Activated gamma-delta T cell (primary cell): Measurements from ENCODE around the gene HIRA.

Source experiments
- DNase-seq: peaks from one replicate; lab custom pipeline; 2025; lab: John Stamatoyannopoulos, UW

HIRA gene

DNA sequence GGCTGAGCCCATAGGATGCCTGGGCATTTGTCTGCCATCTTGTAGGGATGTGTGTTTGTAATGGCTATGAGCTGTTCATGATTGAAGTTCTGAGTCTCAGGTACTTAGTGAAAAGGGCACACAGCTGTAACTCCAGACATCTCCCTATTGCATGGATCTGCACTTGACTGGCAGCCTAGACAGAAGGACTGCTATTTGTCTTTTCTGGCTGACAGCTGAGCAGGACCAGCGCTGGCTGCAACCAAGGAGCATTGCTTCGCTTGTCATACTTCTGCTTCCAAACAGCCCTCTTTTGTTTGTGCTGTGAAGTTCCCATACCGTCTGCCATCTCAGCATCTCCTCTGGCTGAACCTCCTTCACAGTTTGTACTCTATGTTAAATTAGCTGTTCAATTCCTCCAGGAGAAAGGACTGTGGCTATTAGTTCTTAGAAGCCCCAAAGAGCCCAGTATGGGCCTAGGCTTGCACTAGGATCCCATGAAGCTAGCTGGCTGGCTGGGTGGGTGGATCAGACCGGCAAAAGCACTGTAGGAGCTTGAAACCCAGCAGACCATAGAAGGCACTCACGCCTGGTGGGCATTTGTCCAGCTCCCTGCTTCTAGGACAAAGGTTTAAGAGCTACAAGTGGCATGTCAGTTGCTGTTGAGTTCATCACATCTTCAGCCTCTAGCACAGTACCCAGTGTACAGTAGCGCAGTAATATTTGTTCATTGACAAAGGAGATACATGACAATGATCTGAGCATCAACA lies 20.4 kb downstream of the HIRA start:
- DNase-seq, result no peak

GRCh38 chr22:19407649-19408606 lies 23.6 kb downstream of the HIRA start:
- no peak for DNase-seq

- no peak for DNase-seq
Observed at GRCh38 chr22:19406846-19407245, 24.7 kb downstream of the HIRA start.

DNA sequence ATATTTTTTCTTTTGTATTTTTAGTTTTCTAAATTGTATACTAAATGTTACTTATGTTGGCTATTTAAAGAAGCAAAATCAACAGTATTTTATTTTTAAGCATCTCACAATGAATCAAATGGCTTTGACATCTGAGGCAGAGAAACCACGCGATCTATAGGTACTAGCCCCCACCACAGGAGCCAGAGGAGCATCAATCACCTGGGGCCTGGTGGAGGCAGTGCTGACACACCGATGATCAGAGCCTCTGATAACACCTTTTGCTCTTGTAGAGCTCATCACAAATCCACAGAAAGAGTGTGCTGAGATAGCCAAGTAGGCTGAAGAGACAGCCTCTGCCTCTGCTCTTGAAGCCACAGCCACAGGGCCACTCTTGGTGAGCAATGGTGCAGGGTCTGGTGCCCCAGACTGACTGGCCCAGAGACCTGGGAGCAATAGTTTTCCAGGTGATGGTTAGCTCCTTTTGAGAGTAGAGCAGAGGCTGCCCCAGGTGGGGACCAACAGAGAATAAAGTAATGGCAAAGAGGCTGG lies 25.2 kb downstream of the HIRA start:
- DNase-seq, result no peak

GRCh38 chr22:19405652-19406051 lies 25.9 kb downstream of the HIRA start:
- no peak for DNase-seq

GRCh38 chr22:19405133-19405532 lies 26.4 kb downstream of the HIRA start:
- no peak for DNase-seq

DNA sequence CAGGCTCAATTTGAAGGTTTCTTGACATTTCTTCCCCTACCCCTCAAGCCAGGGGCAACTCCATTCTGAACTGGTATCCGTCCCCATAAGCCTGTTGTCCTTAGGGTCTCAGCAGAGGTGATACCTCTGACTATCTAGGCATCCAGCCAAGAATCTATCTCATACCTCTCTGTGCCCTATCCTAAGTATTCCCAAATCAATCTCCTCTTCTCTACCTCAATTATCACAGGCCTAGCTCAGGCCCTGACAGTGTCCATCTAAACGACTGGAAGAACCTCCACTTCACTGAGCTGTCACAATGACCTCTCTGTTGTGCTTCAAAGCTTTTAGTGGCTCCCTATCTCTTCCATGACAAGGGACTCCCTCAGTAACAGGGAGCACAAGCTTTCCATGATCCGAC lies 26.9 kb downstream of the HIRA start:
- DNase-seq, result no peak

GRCh38 chr22:19402642-19403191 lies 28.8 kb downstream of the HIRA start:
- DNase-seq, result no peak

DNA sequence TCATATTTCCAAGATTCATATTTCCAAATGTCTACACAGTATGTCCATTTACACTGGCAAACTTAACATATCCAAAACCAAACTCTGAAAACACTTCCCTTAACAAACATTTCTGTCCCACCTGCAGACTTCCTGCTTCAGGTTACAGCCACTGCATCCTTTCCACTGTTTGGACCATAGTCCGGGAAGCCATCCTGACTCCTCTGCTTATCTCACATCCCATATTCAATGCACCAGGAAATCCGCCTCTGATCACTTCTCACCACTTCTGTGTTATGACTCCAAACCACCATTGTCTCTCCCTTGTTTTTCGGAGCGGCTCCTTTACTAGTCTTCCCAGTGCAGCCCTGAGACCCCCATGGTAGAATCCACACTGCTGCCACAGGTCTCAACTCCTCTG lies 30.1 kb downstream of the HIRA start:
- DNase-seq, result no peak

DNA sequence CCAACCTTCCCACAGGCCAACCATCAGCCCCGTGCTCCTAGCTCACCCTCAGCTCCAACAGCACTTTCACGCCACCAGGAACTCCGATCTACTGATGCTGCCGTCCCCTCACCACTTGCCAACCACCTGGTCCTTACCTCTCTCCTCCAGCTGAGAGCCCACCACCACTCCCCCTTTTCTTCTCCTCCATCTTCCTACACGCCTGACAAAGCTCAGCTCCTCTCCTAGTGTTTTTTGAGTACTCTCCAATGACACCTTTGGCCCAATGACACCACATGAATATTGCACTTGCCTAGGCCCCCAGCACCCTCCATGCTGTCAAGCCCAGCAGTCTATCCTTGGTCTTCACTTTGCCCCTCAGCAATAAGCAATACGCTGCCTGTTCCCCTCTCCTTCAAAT lies 30.7 kb downstream of the HIRA start:
- no peak for DNase-seq

DNA sequence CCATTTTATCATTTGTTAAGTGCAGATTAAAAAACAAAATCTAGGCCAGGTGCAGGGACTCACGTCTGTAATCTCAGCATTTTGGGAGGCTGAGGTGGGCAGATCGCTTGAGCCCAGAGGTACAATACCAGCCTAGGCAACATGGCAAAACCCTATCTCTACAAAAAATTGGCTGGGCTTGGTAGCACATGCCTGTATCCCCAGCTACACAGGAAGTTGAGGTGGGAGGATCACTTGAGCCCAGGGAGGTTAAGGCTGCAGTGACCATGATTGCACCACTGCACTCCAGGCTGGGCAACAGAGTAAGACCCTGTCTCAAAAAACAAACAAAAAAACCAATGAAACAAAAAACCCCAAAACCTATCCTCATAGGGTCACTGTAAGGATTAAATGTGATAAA lies 32.9 kb downstream of the HIRA start:
- DNase-seq, result no peak

GRCh38 chr22:19398206-19398605 lies 33.3 kb downstream of the HIRA start:
- no peak for DNase-seq

DNA sequence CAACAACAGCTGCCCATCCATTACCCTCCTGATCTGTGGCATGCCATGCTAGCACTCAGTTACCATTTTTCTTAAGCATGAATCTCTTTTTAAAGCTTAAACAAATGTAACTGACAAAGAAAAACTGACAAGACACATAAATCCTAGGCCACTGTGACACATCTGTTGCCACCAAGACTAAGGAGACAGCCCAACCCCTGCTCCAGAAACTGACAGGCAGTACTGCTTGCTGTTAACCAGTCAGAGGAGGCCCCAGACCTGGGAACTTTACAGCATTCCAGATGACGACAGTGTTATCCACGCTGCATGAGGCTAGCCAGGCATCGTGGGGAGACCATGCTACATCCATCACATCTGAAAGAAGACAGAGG lies 33.8 kb downstream of the HIRA start:
- no peak for DNase-seq

DNA sequence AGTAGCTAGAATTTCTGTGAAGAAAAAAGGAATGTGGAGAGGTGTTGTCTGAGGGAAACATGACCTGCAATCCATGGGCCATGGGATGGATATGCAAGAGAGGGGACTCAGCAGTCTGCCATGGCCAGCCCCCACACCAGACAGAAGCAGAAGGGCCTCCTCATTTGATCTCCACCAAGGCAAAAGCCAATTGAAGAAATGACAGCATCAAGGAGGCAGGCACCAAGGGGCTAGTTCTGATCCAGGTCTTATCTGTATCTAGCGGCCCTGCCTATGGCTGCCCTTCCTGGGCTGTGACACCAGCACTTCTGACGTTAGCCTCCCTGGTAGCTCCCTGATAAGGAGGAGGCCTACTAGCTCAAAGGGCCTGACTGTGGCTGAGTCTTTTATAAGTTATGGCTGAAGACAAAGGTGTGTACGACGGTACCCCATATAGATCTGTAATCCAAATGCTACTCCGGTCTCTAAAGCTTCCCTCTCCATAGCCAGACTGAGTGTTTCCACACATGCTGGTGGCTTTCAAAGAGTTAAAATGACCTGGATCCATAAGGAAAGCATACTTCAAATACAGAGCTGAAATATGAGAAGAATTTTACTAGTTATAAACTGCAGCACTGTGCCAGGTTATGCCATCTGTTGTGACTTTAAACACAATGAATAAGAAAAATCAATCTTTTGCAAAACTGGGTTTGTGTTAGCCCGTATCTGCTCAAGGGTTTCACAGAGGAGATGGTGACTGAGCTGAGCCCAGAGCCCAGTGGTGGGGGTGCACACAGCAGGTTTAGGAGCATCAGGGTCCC lies 34.4 kb downstream of the HIRA start:
- DNase-seq, result no peak

- DNase-seq, result no peak
Observed at GRCh38 chr22:19396561-19396933, 35.0 kb downstream of the HIRA start.

DNA sequence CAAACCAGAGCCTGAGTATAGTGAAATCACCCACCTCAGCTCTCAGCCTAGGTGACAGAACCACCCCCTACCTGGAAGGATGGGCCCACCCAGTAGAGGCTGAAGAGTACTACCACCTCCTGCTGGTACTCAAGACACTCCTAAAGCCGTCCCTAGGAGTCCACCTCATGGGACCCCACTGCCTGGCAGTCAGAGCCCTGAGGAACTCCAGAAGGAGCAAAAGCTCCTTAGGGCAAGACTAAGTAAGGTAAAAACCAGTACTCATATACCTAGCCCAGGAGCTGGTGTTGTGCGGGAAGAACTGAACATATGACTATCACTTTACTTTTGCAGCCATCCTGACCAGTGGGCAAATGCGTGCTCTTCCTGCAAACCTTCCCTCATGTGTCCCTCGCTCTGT lies 36.3 kb downstream of the HIRA start:
- DNase-seq, result no peak

DNA sequence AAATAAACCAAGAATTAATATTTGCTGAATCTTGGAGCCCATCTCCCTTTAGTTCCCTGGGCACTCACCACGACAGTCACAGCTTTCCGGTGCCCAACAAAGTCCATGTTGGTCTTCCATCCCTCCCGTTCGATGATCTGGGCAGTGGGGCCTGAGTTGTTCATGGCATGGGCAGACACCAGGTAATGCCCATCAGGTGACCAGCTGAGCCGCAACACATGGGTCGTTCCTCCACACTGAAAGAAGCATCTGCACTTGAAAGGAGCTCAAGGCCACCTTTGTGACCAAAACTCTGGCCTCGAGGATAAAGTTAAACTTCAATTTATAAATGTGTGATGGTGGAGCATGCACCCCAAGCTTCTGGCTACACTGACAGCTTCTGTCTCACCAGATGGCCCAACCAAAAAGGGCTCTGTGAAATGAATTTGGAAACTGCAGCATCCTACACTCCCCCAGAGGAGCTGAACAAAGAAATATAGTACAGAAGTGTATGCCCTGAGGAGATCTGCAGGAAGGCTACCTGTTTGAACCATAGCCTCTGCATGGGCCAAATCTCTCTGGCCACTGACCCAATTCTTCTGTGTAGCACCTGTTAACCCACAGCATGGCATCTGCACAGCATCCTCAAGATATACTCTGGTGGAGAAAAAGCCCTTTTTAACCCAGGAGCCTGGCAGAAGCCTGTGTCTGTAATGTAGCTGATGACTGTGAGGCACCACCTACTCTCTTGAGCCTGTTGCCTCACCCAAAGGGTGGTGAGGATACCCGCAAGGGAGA lies 37.1 kb downstream of the HIRA start:
- no peak for DNase-seq

DNA sequence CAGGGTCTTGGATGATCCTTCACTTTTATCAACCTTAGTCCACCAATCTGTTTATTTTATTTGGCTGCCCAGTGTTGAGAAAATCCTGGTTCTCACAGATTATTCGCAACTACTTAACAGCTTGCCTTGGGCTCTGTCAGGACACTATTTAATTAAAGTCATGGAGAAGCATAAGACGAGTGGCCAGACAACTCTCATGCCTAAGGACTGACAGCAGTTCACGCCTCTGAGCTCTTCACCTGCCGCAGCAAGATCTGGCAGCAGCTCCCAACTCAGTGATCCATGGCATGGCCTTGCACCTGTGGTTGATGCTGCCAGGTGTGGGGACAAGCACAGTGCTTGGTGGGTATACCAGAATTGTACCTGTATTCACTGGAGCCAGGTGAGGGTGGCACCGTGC lies 37.8 kb downstream of the HIRA start:
- DNase-seq, result no peak

- DNase-seq, result no peak
Observed at GRCh38 chr22:19387575-19387974, 44.0 kb downstream of the HIRA start.

DNA sequence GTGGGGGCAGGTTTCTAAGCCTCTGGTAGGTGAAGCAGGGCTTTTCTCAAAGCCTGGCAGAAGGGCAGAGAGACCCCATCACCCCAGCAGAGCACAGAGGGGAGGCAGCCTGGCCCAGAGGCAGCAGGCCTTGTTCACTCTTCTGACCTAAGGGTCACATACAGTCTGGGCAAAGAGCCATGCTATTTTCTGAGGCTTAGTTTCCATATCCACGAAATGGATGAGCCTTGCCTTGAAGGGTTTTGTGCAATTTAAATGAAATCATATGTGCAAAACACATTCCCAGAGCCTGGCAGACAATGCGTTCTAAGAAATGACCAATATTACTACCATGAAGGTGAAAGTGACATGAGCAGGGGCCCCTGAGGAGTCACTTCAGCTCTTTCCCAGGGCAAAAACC lies 44.5 kb downstream of the HIRA start:
- no peak for DNase-seq

DNA sequence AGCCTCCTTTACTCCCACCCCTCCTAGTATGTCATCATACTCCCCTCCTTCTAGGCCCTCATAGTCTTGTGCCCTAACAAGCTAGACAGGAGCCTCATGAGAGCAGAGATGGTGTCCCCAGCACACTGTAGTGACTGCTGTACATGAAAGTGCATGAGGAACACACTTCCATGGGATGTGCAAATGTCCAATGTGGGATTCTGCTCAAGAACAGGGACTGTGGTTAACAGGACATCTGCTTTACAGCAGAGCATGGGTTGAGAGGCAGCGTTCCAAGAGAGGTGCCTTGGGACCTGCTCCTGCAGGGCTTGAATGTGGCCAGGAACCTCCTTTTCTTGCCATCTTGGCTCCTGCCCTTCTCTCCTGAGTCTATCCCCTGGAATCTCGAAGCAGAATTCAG lies 45.3 kb downstream of the HIRA start:
- no peak for DNase-seq
